ENCODE data around the gene RASSF10. TPM values are rescaled to one million over a fixed set of nuclear protein-coding genes. Genes with fewer than 3 reads are reported as not detected.

RASSF10 gene
- polyA plus RNA-seq, 3 donors = 26.2 to 33.3 (median 27.6) TPM

GRCh38 chr11:12986194-12986898 lies 22.8 kb upstream of the RASSF10 start:
- no peak for DNase-seq

GRCh38 chr11:12989428-12990161 lies 19.5 kb upstream of the RASSF10 start:
- no peak for DNase-seq

GRCh38 chr11:12990162-12990480 lies 19.0 kb upstream of the RASSF10 start:
- no peak for DNase-seq

GRCh38 chr11:12991426-12991825 lies 17.7 kb upstream of the RASSF10 start:
- no peak for DNase-seq

GRCh38 chr11:12993626-12994025 lies 15.5 kb upstream of the RASSF10 start:
- DNase-seq = no peak

GRCh38 chr11:12994476-12994875 lies 14.6 kb upstream of the RASSF10 start:
- DNase-seq = no peak

GRCh38 chr11:12995188-12995587 lies 13.9 kb upstream of the RASSF10 start:
- no peak for DNase-seq

- no peak for DNase-seq
Observed at GRCh38 chr11:12995823-12996222, 13.3 kb upstream of the RASSF10 start.

GRCh38 chr11:12997168-12997567 lies 11.9 kb upstream of the RASSF10 start:
- no peak for DNase-seq

GRCh38 chr11:12998336-12998735 lies 10.8 kb upstream of the RASSF10 start:
- no peak for DNase-seq

- DNase-seq = no peak
Observed at GRCh38 chr11:12999597-12999996, 9.5 kb upstream of the RASSF10 start.

- DNase-seq = no peak
Observed at GRCh38 chr11:13000116-13000515, 9.0 kb upstream of the RASSF10 start.

GRCh38 chr11:13000721-13001120 lies 8.4 kb upstream of the RASSF10 start:
- peak; percentile 62 for DNase-seq

- no peak for DNase-seq
Observed at GRCh38 chr11:13003736-13004493, 5.2 kb upstream of the RASSF10 start.

- no peak for DNase-seq
Observed at GRCh38 chr11:13007182-13008060, 1.7 kb upstream of the RASSF10 start.

GRCh38 chr11:13008061-13008435 lies 1.1 kb upstream of the RASSF10 start:
- DNase-seq = no peak

GRCh38 chr11:13009476-13009920 lies 382 bp downstream of the RASSF10 start:
- DNase-seq = no peak

GRCh38 chr11:13009921-13010748 lies 1.0 kb downstream of the RASSF10 start:
- DNase-seq = peak; percentile 48

GRCh38 chr11:13010749-13011465 lies 1.8 kb downstream of the RASSF10 start:
- peak; percentile 54 for DNase-seq

- DNase-seq = no peak
Observed at GRCh38 chr11:13011466-13012055, 2.4 kb downstream of the RASSF10 start.
